BLaER1 (cell line): ENCODE data around the gene SLC41A2.

Source experiments
- H3K27ac ChIP-seq: shearing (Covaris generic); formaldehyde crosslinking; 2 replicates; pipeline ENCODE4 v1.8.1; 2022
- H3K27me3 ChIP-seq: shearing (Covaris generic); formaldehyde crosslinking; 2 replicates; pipeline ENCODE4 v1.8.1; 2022
- H3K36me3 ChIP-seq: shearing (Covaris generic); formaldehyde crosslinking; 2 replicates; pipeline ENCODE4 v1.8.1; 2022
- H3K4me1 ChIP-seq: shearing (Covaris generic); formaldehyde crosslinking; 2 replicates; pipeline ENCODE4 v1.8.1; 2022
- H3K4me2 ChIP-seq: shearing (Covaris generic); formaldehyde crosslinking; 2 replicates; pipeline ENCODE4 v1.8.1; 2022
- H3K4me3 ChIP-seq: shearing (Covaris generic); formaldehyde crosslinking; 2 replicates; pipeline ENCODE4 v1.8.1; 2022
- H3K9ac ChIP-seq: shearing (Covaris generic); formaldehyde crosslinking; 2 replicates; pipeline ENCODE4 v1.8.1; 2022
- H3K9me3 ChIP-seq: shearing (Covaris generic); formaldehyde crosslinking; 2 replicates; pipeline ENCODE4 v1.8.1; 2022
- H4K20me1 ChIP-seq: shearing (Covaris generic); formaldehyde crosslinking; 2 replicates; pipeline ENCODE4 v1.8.1; 2022
- Cebpa-rat ChIP-seq: shearing (Covaris generic); IDR thresholded peaks from 2 replicates; pipeline ENCODE4 v1.8.1; 2022

The SLC41A2 gene

DNA sequence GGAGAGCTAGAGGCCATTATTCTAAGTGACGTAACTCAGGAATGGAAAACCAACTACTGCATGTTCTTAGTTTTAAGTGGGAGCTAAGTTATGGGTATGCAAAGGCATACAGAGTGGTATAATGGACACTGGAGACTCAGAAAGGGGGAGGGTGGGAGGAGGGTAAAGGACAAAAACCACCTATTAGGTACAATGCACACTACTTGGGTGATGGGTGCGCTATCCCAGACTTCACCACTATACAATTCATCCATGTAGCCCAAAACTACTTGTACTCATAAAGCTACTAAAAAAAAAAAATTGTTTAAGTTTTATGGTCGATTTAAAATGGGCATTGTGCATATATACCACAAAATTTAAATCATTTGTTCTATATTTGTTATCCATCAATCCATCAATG lies 24.3 kb downstream of the SLC41A2 start:
- H3K36me3 ChIP-seq: no peaks in the 10 kb centered on the region
- H3K4me2 ChIP-seq: no peak overlapping the region
- no peak overlapping the region for H3K27ac ChIP-seq
- no peak overlapping the region for H3K4me3 ChIP-seq
- no peaks in the 10 kb centered on the region for H3K4me1 ChIP-seq
- H3K9ac ChIP-seq: no peak overlapping the region
- H3K27me3 ChIP-seq: no peaks in the 10 kb centered on the region
- H4K20me1 ChIP-seq: no peaks in the 10 kb centered on the region
- H3K9me3 ChIP-seq: no peaks in the 10 kb centered on the region
- no peak for TF ChIP-seq Cebpa-rat

DNA sequence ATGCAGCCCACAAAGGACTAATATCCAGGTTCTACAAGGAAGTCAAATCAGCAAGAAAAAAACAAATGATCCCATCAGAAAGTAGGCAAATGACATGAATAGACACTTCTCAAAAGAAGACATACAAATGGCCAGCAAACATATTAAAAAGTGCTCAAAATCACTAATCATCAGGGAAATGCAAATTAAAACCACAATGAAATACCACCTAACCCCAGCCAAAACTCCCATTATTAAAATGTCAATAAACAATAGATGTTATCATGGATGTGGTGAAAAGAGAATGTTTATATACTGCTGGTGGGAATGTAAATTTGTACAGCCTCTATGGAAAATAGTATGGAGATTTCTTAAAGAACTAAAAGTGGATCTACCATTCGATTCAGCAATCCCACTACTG lies 25.0 kb downstream of the SLC41A2 start:
- H3K9ac ChIP-seq: no peak overlapping the region
- no peaks in the 10 kb centered on the region for H4K20me1 ChIP-seq
- H3K27me3 ChIP-seq: no peaks in the 10 kb centered on the region
- no peak for TF ChIP-seq Cebpa-rat
- H3K4me3 ChIP-seq: no peak overlapping the region
- H3K27ac ChIP-seq: no peak overlapping the region
- H3K9me3 ChIP-seq: no peaks in the 10 kb centered on the region
- H3K4me1 ChIP-seq: no peaks in the 10 kb centered on the region
- no peaks in the 10 kb centered on the region for H3K36me3 ChIP-seq
- H3K4me2 ChIP-seq: no peak overlapping the region

DNA sequence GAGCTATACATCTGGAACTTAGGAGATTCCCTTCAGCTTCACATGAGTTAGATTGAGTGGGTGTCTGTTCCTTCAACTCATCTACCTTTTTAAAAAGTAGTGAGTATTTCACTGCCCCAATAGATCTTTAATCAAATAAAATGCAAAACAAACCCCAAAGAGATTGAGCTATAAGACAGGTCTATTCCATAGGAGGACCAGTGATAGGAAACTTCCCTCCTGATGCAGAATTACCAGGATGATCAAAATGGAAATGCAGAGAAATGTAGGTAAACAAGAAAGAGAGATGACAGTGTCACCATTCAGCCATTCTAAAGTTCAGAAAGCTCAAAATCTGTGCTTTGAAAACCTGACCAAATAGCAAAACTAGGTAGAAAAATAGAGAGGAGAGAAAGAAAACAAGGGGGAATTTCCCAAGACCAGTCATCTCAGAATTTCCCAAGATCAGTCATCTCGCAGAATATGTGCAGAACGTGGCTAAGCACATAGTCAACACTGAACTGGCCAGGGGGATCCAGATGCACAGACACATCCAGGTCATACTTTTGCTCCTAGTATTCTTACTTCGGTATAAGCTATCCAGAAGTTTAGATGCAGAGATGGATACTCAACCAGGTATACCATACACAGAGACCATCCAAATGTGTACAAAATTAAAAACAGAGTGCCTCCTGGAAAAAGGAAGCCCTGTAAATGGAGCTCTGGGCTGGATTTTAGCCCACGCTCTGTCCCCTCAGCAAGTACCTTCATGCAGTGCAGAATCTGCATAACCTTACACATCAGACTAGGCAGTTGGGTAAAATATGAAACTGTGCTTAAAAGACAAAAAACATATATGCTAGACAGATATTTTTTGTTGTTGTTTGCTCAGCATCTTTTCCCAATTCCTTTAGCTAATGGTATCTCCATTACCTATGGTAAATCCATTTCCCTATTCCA lies 27.4 kb downstream of the SLC41A2 start:
- Histone ChIP-seq H3K36me3 (no peaks in the 10 kb centered on the region), H3K4me2 (no peak overlapping the region), H3K27ac (no peak overlapping the region), H4K20me1 (no peaks in the 10 kb centered on the region), H3K9ac (no peak overlapping the region), H3K4me3 (no peak overlapping the region), H3K9me3 (no peaks in the 10 kb centered on the region), H3K27me3 (no peaks in the 10 kb centered on the region), H3K4me1 (no peaks in the 10 kb centered on the region)
- no peak for TF ChIP-seq Cebpa-rat

DNA sequence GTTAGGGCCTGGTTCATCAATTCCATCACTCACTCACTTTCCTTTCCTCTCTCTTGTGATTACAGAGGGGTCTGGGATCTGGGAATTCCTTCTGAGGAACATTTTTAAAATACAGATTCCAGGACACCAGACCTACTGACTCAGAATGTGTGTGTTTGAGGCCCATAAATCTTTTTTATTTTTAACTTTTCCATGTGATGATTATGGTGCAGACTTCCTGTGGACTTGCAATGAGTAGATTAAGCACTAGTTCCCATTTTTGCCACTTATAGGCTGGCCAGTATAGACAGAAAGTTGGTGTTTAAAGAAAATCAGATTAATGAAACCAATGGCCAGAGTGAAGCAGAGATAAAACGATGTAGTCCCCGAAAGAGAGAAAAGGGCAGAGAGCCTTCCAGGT lies 28.1 kb downstream of the SLC41A2 start:
- Histone ChIP-seq H3K4me3 (no peak overlapping the region), H4K20me1 (no peaks in the 10 kb centered on the region), H3K27ac (no peak overlapping the region), H3K9me3 (no peaks in the 10 kb centered on the region), H3K36me3 (no peaks in the 10 kb centered on the region), H3K4me2 (no peak overlapping the region), H3K9ac (no peak overlapping the region), H3K4me1 (no peaks in the 10 kb centered on the region), H3K27me3 (no peaks in the 10 kb centered on the region)
- no peak for TF ChIP-seq Cebpa-rat

DNA sequence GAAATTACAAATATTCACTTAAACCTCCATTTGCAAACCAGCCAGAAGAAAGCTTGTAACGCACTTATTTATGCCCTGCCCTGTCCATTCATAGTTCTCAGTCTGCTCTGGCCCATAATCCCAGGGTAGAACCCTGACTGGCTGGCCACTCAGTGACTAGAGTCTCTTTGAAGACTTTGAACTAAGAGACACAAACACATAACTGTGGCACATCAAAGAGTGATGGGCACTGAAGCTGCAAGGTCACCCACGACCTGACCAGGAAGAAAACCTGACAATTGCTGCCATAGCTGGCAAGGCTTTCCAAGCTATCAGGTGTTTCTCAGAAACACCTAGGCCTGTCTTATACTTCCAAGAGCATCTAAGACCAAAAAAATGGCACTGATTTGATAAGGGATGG lies 28.7 kb downstream of the SLC41A2 start:
- Histone ChIP-seq H3K36me3 (no peaks in the 10 kb centered on the region), H3K9me3 (no peaks in the 10 kb centered on the region), H3K4me1 (no peaks in the 10 kb centered on the region), H4K20me1 (no peaks in the 10 kb centered on the region), H3K4me3 (no peak overlapping the region), H3K4me2 (no peak overlapping the region), H3K27ac (no peak overlapping the region), H3K9ac (no peak overlapping the region), H3K27me3 (no peaks in the 10 kb centered on the region)
- TF ChIP-seq Cebpa-rat: no peak

DNA sequence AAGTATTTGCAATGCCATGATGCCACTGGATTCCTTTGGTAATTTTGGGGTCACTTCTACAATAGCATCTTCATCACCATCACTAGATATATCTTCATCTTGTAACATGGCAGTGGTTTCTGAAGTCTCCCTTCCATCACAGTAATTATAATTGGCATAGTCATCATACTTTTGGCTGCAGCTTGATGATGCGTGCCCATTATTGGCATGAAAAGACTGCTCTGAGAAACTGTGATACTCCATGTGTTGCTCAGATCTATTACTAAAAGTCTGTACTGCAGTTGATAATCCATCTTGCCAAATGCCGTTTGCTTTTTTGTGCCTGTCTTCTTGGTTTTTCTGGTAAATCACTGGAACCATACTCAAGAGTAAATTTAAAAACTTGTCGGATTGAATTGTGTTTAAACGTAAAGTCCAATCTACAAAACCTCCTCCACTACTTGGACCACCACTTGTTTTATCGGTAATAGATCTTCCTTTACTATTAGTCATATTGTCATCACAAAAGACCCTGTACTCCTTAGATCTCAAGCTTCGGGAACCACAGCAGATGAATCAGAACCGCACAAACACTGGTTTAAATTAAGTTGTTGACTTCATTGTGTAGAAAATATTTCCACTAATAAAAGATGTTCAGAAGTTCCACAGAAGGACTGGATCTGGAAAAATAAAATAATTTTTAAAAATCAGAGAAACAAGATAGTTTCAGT lies 29.9 kb downstream of the SLC41A2 start:
- Histone ChIP-seq H3K4me3 (no peak overlapping the region), H3K36me3 (no peaks in the 10 kb centered on the region), H3K27ac (no peak overlapping the region), H3K9ac (no peak overlapping the region), H3K27me3 (no peaks in the 10 kb centered on the region), H3K9me3 (no peaks in the 10 kb centered on the region), H3K4me2 (no peak overlapping the region), H3K4me1 (no peaks in the 10 kb centered on the region), H4K20me1 (no peaks in the 10 kb centered on the region)
- no peak for TF ChIP-seq Cebpa-rat

DNA sequence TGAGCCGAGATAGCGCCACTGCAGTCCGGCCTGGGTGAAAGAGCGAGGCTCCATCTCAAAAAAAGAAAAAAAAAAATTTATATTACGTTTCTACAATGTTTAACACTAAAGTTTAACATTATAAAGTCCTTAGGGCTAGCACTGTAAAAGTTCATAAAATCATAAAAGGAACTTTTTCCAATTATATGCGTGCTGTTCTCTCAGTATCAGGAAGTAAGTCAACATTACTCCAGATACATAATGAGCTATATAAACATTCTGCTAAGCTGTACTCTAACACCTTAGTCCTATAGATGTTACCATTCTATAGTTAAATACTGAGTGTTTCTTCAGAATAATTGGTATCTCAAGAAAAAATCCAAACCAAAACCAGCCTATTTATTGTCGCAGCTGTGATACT lies 32.6 kb downstream of the SLC41A2 start:
- H3K27ac ChIP-seq: no peak overlapping the region

DNA sequence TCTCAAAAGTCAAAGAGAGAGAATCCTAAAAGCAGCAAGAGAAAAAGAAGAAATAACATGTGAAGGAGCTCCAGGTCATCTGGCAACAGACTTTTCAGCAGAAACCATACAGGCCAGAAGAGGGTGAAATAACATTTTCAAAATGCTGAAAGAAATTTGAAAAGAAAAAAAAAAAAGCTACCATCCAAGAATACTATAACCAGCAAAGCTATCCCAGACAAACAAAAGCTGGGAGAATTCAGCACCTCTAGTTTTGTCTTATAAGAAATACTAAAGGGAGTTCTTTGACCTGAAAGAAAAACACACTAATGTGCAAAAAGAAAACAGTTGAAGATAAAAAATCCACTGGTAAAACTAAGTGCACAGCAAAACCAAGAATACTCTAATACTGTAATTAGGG lies 36.8 kb downstream of the SLC41A2 start:
- H3K36me3 ChIP-seq: no peaks in the 10 kb centered on the region
- no peaks in the 10 kb centered on the region for H4K20me1 ChIP-seq
- H3K4me1 ChIP-seq: no peaks in the 10 kb centered on the region
- TF ChIP-seq Cebpa-rat: no peak
- no peak overlapping the region for H3K27ac ChIP-seq
- no peak overlapping the region for H3K4me3 ChIP-seq
- no peak overlapping the region for H3K4me2 ChIP-seq
- H3K27me3 ChIP-seq: no peaks in the 10 kb centered on the region
- peaks cover 13% of the 10 kb centered on the region for H3K9me3 ChIP-seq
- H3K9ac ChIP-seq: no peak overlapping the region

More for the DNA sequence above, 32.6 kb downstream of the SLC41A2 start:
- no peaks in the 10 kb centered on the region for H3K4me1 ChIP-seq
- H3K4me2 ChIP-seq: no peak overlapping the region
- H3K9ac ChIP-seq: no peak overlapping the region
- H3K27me3 ChIP-seq: no peaks in the 10 kb centered on the region
- no peak for TF ChIP-seq Cebpa-rat
- no peaks in the 10 kb centered on the region for H3K36me3 ChIP-seq
- no peaks in the 10 kb centered on the region for H4K20me1 ChIP-seq
- H3K4me3 ChIP-seq: no peak overlapping the region
- peaks cover 12% of the 10 kb centered on the region for H3K9me3 ChIP-seq

DNA sequence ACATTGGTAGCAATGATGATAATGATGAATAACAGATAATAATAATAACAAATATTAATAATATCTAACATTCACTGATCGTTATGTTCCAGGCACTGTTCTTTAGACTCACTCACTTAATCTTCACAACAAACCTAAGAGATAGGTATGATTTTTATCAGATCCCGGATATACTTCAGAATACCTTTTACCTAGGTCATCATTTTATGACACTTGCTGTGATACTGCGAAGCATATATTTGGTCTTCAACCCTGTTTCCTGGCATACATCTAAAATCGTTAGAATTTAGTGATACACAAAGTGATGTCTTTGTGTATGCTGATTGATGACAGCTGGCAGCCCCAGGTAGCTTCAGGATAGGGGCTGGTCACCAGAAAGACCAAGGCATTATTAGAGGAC lies 46.1 kb downstream of the SLC41A2 start:
- Histone ChIP-seq H3K4me1 (no peaks in the 10 kb centered on the region), H3K4me3 (no peak overlapping the region), H3K9ac (no peak overlapping the region), H4K20me1 (no peaks in the 10 kb centered on the region), H3K9me3 (no peaks in the 10 kb centered on the region), H3K36me3 (no peaks in the 10 kb centered on the region), H3K27ac (no peak overlapping the region), H3K4me2 (no peak overlapping the region), H3K27me3 (no peaks in the 10 kb centered on the region)
- no peak for TF ChIP-seq Cebpa-rat

DNA sequence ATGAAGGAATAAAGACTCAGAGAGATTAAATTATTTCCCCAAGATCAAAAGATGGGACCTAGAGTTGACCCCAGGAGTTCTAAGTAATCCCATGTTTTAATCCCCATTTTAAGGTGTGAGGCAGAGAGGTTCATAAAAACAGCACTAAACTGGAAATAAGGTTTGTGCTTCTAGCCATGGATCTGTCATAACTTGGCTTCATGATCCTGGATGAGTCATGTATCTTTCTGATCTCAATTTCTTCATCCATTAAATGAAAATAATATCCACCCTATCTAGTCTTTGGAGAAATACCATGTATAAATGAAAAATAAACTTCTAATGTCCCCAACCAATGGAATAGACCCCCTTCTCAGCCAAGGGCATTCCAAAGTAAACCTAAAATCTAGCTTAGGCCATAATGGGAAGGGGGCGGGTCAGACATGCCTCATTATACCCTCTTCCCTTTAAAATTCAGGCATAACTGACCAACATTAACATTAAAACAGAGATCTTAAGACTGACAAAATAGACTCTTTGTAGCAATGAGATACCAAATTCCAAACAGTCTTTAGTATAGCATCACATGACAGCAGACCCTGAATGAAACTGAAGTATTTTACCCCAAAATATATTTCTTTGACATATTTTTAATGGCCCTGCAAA lies 47.8 kb downstream of the SLC41A2 start:
- Histone ChIP-seq H3K27ac (no peak overlapping the region), H3K36me3 (no peaks in the 10 kb centered on the region), H3K4me2 (no peak overlapping the region), H3K9ac (no peak overlapping the region), H4K20me1 (no peaks in the 10 kb centered on the region), H3K27me3 (no peaks in the 10 kb centered on the region), H3K4me3 (no peak overlapping the region), H3K4me1 (no peaks in the 10 kb centered on the region), H3K9me3 (no peaks in the 10 kb centered on the region)
- TF ChIP-seq Cebpa-rat: no peak
